H9 (cell line): Measurements from ENCODE around the gene TOMM22. TPM values are rescaled to one million over a fixed set of nuclear protein-coding genes. Genes with fewer than 3 reads are reported as not detected.

Experiments
- DNase-seq: peaks from one replicate; pipeline ENCODE4 v3.0.0-alpha.2; 2017
- H2AFZ ChIP-seq: one replicate; pipeline ENCODE4 v1.6.1; 2013; ENCODE audit warnings: mild to moderate bottlenecking, low read length, control low read depth, moderate library complexity
- H2AK5ac ChIP-seq: 2 replicates; pipeline ENCODE4 v1.6.1; 2013; ENCODE audit warnings: low read length, control low read depth, mixed read lengths; ENCODE audit not compliant: insufficient read length
- H2BK120ac ChIP-seq: one replicate; pipeline ENCODE4 v1.6.1; 2013; ENCODE audit warnings: low read depth, mild to moderate bottlenecking, low read length, control low read depth, inconsistent platforms; ENCODE audit not compliant: poor library complexity, severe bottlenecking
- H2BK12ac ChIP-seq: 2 replicates; pipeline ENCODE4 v1.6.1; 2013; ENCODE audit warnings: low read length, control low read depth, mixed read lengths, low read depth; ENCODE audit not compliant: insufficient read length
- H2BK15ac ChIP-seq: 2 replicates; pipeline ENCODE4 v1.6.1; 2013; ENCODE audit warnings: low read depth, low read length, control low read depth
- H2BK20ac ChIP-seq: one replicate; pipeline ENCODE4 v1.6.1; 2013; ENCODE audit warnings: low read depth, mild to moderate bottlenecking, low read length, control low read depth, inconsistent platforms; ENCODE audit not compliant: poor library complexity, severe bottlenecking
- H2BK5ac ChIP-seq: 2 replicates; pipeline ENCODE4 v1.6.1; 2013; ENCODE audit warnings: low read length, control low read depth, mixed read lengths; ENCODE audit not compliant: insufficient read length
- H3K14ac ChIP-seq: 2 replicates; pipeline ENCODE4 v1.6.1; 2013; ENCODE audit warnings: low read length, control low read depth; ENCODE audit not compliant: insufficient read depth
- H3K18ac ChIP-seq: 2 replicates; pipeline ENCODE4 v1.6.1; 2013; ENCODE audit warnings: low read depth, mild to moderate bottlenecking, mixed read lengths, low read length, control low read depth; ENCODE audit not compliant: insufficient read length
- H3K23ac ChIP-seq: 2 replicates; pipeline ENCODE4 v1.6.1; 2013; ENCODE audit warnings: low read length, control low read depth, mixed read lengths, low read depth; ENCODE audit not compliant: insufficient read length
- H3K23me2 ChIP-seq: 2 replicates; pipeline ENCODE4 v1.6.1; 2013; ENCODE audit warnings: low read depth, mild to moderate bottlenecking, mixed read lengths, low read length, control low read depth; ENCODE audit not compliant: insufficient read length, poor library complexity, severe bottlenecking
- H3K27ac ChIP-seq: 2 replicates; pipeline ENCODE4 v1.5.1; 2013; ENCODE audit warnings: low read length, control low read depth, mixed read lengths, low read depth; ENCODE audit not compliant: insufficient read length
- H3K27me3 ChIP-seq: 2 replicates; pipeline ENCODE4 v1.6.1; 2013; ENCODE audit warnings: low read length, control low read depth, inconsistent platforms; ENCODE audit not compliant: insufficient read depth
- H3K4ac ChIP-seq: 2 replicates; pipeline ENCODE4 v1.6.1; 2013; ENCODE audit warnings: low read depth, mild to moderate bottlenecking, control low read depth, inconsistent platforms, low read length, moderate library complexity
- H3K4me1 ChIP-seq: 2 replicates; pipeline ENCODE4 v1.6.1; 2013; ENCODE audit warnings: low read length, control low read depth, inconsistent platforms; ENCODE audit not compliant: insufficient read depth
- H3K4me2 ChIP-seq: 2 replicates; pipeline ENCODE4 v1.6.1; 2013; ENCODE audit warnings: low read length, control low read depth, mixed read lengths; ENCODE audit not compliant: insufficient read length, insufficient read depth
- H3K56ac ChIP-seq: 2 replicates; pipeline ENCODE4 v1.6.1; 2013; ENCODE audit warnings: low read depth, mild to moderate bottlenecking, mixed read lengths, low read length, control low read depth; ENCODE audit not compliant: insufficient read length
- H3K79me1 ChIP-seq: 2 replicates; pipeline ENCODE4 v1.6.1; 2013; ENCODE audit warnings: low read depth, mild to moderate bottlenecking, moderate library complexity, low read length, control low read depth, inconsistent platforms; ENCODE audit not compliant: insufficient read depth, poor library complexity, severe bottlenecking
- H3K79me2 ChIP-seq: 2 replicates; pipeline ENCODE4 v1.6.1; 2013; ENCODE audit warnings: low read length, control low read depth, inconsistent platforms; ENCODE audit not compliant: insufficient read depth
- H3K9ac ChIP-seq: 2 replicates; pipeline ENCODE4 v1.6.1; 2013; ENCODE audit warnings: low read length, control low read depth, mixed read lengths; ENCODE audit not compliant: insufficient read length; ENCODE audit errors: extremely low read depth
- H3K9me3 ChIP-seq: one replicate; pipeline ENCODE4 v1.6.1; 2013; ENCODE audit warnings: low read depth, low read length, inconsistent platforms; ENCODE audit not compliant: control insufficient read depth
- H3T11ph ChIP-seq: one replicate; pipeline ENCODE4 v1.6.1; 2013; ENCODE audit warnings: mild to moderate bottlenecking, low read length, control low read depth, inconsistent platforms
- H4K20me1 ChIP-seq: one replicate; pipeline ENCODE4 v1.6.1; 2013; ENCODE audit not compliant: control insufficient read depth, insufficient read length, insufficient read depth
- H4K5ac ChIP-seq: 2 replicates; pipeline ENCODE4 v1.6.1; 2013; ENCODE audit warnings: low read depth, mild to moderate bottlenecking, mixed read lengths, low read length, control low read depth; ENCODE audit not compliant: insufficient read length
- H4K8ac ChIP-seq: replicated peaks from 2 replicates; pipeline ENCODE4 v1.6.1; 2013; ENCODE audit warnings: low read length, control low read depth, mixed read lengths, low read depth; ENCODE audit not compliant: insufficient read length
- H4K91ac ChIP-seq: 2 replicates; pipeline ENCODE4 v1.6.1; 2013; ENCODE audit warnings: low read depth, mild to moderate bottlenecking, moderate library complexity, mixed read lengths, low read length, control low read depth; ENCODE audit not compliant: insufficient read length
- H3K27ac Mint-ChIP-seq, 3 experiments: 2 replicates in 2 of 3; 3 replicates in 1 of 3; pipeline ENCODE4 v1.8.0; 2020 to 2021; ENCODE audit warnings: mixed read lengths in 3 of 3, mild to moderate bottlenecking in 1 of 3, moderate library complexity in 1 of 3
- H3K27me3 Mint-ChIP-seq: 2 replicates; pipeline ENCODE4 v1.8.0; 2021; ENCODE audit warnings: low read depth, mild to moderate bottlenecking, moderate library complexity, mixed read lengths
- H3K36me3 Mint-ChIP-seq, 3 experiments: 2 replicates in 2 of 3; 3 replicates in 1 of 3; pipeline ENCODE4 v1.8.0; 2020 to 2021; ENCODE audit warnings: low read depth in 3 of 3, mixed read lengths in 3 of 3; ENCODE audit not compliant: insufficient read depth in 1 of 3
- H3K4me1 Mint-ChIP-seq, 2 experiments: 2 replicates each; pipeline ENCODE4 v1.8.0; 2020; ENCODE audit warnings: mixed read lengths in 2 of 2
- H3K4me3 Mint-ChIP-seq, 2 experiments: 2 replicates in 1 of 2; 3 replicates in 1 of 2; pipeline ENCODE4 v1.8.0; 2020 to 2021; ENCODE audit warnings: mild to moderate bottlenecking in 2 of 2, mixed read lengths in 2 of 2, moderate library complexity in 1 of 2
- H3K9me3 Mint-ChIP-seq, 2 experiments: 2 replicates in 1 of 2; 3 replicates in 1 of 2; pipeline ENCODE4 v1.8.0; 2020; ENCODE audit warnings: mild to moderate bottlenecking in 2 of 2, mixed read lengths in 2 of 2, moderate library complexity in 1 of 2
- CTCF ChIP-seq: fragments of 200-600 bp; sonication (generic); conservative IDR thresholded peaks from 3 replicates; pipeline ENCODE4 v1.8.0; 2021; ENCODE audit warnings: antibody characterized with exemption, mild to moderate bottlenecking
- WGBS: extraction: QIAGEN DNeasy Blood & Tissue Kit; methylation state at CpG from one replicate; pipeline ENCODE4 v1.1.7; 2013; ENCODE audit warnings: missing lambda C conversion rate, low lambda C conversion rate, mixed read lengths; ENCODE audit not compliant: insufficient read length; ENCODE audit errors: extremely low coverage; 5-methylcytosine and 5-hydroxymethylcytosine counted together
- total RNA-seq: library from RNA; stranded (reverse); gene quantifications from 2 replicates; pipeline ENCODE4 v1.2.1, GENCODE V29; 2021

Gene TOMM22
- total RNA-seq, 1 experiment from 2014 or later, result 128 TPM

- Histone ChIP-seq H2BK12ac (no peak overlapping the region), H4K20me1 (no peaks in the 10 kb centered on the region), H3T11ph (no peak overlapping the region), H3K79me1 (peaks cover 1% of the 10 kb centered on the region), H2AFZ (no peak overlapping the region), H3K18ac (no peak overlapping the region), H3K23ac (no peak overlapping the region), H3K56ac (no peak overlapping the region), H3K4ac (no peak overlapping the region), H4K5ac (no peak overlapping the region), H2AK5ac (no peak overlapping the region), H2BK20ac (no peak overlapping the region), H3K23me2 (peaks cover 10% of the 10 kb centered on the region), H3K4me1 (peaks cover 5% of the 10 kb centered on the region), H2BK15ac (no peak overlapping the region), H4K8ac (no peak overlapping the region), H3K27ac (no peak overlapping the region), H4K91ac (no peak overlapping the region), H3K79me2 (peaks cover 9% of the 10 kb centered on the region), H3K9ac (no peak overlapping the region), H3K4me2 (peak overlapping the region; percentile 72), H3K14ac (no peak overlapping the region), H2BK5ac (no peak overlapping the region), H3K27me3 (no peaks in the 10 kb centered on the region), H2BK120ac (no peak overlapping the region), H3K9me3 (no peaks in the 10 kb centered on the region)
- no peak for TF ChIP-seq CTCF
- no CpG with 5 or more reads among the region's 13 CpGs for WGBS
- no peak for DNase-seq
- H3K4me1 Mint-ChIP-seq, result peaks cover 38 to 45% of the 10 kb centered on the region in 2 experiments
- no peaks in the 10 kb centered on the region; the same call in 1 of the 2 replicates for H3K27me3 Mint-ChIP-seq
- peak overlapping the region in 1 of 3 experiments; percentile 44; a peak in 1 of 7 replicates for H3K27ac Mint-ChIP-seq
- peaks cover 7 to 28% (median 13%) of the 10 kb centered on the region in 3 experiments; a peak in 6 of 7 replicates for H3K36me3 Mint-ChIP-seq
- H3K9me3 Mint-ChIP-seq, result no peaks in the 10 kb centered on the region
- H3K4me3 Mint-ChIP-seq, result peak overlapping the region; percentile 93 to 99
These were observed 16.8 kb downstream of the TOMM22 start for GRCh38 chr22:38698407-38699094.
